Heart left ventricle (tissue), 13 donors: Measurements from ENCODE around the gene SLC9C2.

Source experiments
- POLR2A ChIP-seq, 2 donors: fragments of 450-650 bp; IDR thresholded peaks; one replicate each; pipeline ENCODE4 v1.6.1; 2017; ENCODE audit warnings: antibody characterized with exemption in 2 of 2, mild to moderate bottlenecking in 2 of 2, moderate library complexity in 2 of 2
- TF ChIP-seq, protein P1 (sequence below), 12 donors: fragments of 200-600 bp; sonication (generic) in 4 of 12; IDR thresholded peaks; one replicate each; pipeline versions ENCODE4 v1.5.0 to v1.8.0; 2018 to 2022; ENCODE audit warnings: antibody characterized with exemption in 12 of 12, mild to moderate bottlenecking in 5 of 12
- donor health status: ischemic (EF 13 %, LVEDD 7.1; RV severe dilation, severe dysfunction).
- donor health status: DM: no; HTN: yes; CAD: no.
- donor health status: DM: no; HTN: no; CAD: no.
- donor health status: ischemic (EF 25% LVEDD 6.9; RV normal size, moderate dysfunction).
- donor health status: ischemic (EF 25% LVEDD 5.7; RV mildly dilated, moderate dysfunction).
- donor health status: ischemic (EF 35%, LVEDD 5.7; RV mildly dilated, moderate dysfunction).
- donor health status: nonischemic (EF 11% LVEDD 7.7; RV severe dilation, severe dysfunction).
- donor health status: DM: yes; HTN: yes; CAD: no.
- donor health status: PGD.
- donor health status: ischemic (EF 29% LVEDD 5.4; RV normal size, mild dysfunction).
- donor health status: nonischemic (EF 23%, LVEDD 6.1; RV moderate dilation, normal function).

DNA sequence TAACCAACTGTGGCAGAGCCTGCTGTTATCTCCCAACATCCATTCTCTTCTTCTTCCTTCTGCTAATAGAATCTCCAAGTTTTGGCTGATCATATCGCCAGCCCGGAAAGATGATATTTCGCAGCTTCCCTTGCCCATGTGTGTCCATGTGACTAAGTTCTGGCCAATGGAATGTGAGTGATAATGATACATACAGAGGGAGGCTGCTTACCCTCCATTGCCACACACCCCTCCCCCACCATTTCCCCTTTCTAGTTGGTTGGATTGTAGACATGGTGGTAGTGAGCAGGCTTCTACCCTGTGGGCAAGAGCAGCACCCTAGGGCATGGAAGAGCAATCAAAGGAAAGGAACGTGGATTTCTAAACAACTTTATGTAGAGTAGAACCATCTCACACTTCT, 48.8 kb downstream of the SLC9C2 start:
- TF ChIP-seq, protein P1, sequence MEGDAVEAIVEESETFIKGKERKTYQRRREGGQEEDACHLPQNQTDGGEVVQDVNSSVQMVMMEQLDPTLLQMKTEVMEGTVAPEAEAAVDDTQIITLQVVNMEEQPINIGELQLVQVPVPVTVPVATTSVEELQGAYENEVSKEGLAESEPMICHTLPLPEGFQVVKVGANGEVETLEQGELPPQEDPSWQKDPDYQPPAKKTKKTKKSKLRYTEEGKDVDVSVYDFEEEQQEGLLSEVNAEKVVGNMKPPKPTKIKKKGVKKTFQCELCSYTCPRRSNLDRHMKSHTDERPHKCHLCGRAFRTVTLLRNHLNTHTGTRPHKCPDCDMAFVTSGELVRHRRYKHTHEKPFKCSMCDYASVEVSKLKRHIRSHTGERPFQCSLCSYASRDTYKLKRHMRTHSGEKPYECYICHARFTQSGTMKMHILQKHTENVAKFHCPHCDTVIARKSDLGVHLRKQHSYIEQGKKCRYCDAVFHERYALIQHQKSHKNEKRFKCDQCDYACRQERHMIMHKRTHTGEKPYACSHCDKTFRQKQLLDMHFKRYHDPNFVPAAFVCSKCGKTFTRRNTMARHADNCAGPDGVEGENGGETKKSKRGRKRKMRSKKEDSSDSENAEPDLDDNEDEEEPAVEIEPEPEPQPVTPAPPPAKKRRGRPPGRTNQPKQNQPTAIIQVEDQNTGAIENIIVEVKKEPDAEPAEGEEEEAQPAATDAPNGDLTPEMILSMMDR (IDR thresholded peaks at IDR 0.05), result no peak
- no peak for TF ChIP-seq POLR2A (IDR thresholded peaks at IDR 0.05)
